Measurements from ENCODE around the gene CPD.

- TF ChIP-seq POLR2A (IDR thresholded peaks at IDR 0.05; ENCODE audit: low read depth, low read length) (no peak), TAF1 (IDR thresholded peaks at IDR 0.05; ENCODE audit: borderline replicate concordance, low read depth, low read length) (no peak)
These were observed 35.8 kb downstream of the CPD start for GRCh38 chr17:30414486-30414885.
